Stomach (tissue), 4 donors: ENCODE measurements around the gene AIF1L.

ENCODE experiments used
- EP300 ChIP-seq: sonication (generic); formaldehyde crosslinking; IDR thresholded peaks from one replicate; pipeline ENCODE4 v1.6.1; 2017; ENCODE audit warnings: antibody characterized with exemption
- POLR2AphosphoS5 ChIP-seq, 3 donors: sonication (generic); formaldehyde crosslinking; IDR thresholded peaks; one replicate each; pipeline ENCODE4 v1.6.1; 2016; ENCODE audit warnings: antibody characterized with exemption in 3 of 3

GRCh38 chr9:131085370-131086122, 10.8 kb upstream of the AIF1L start:
- no peak for TF ChIP-seq EP300
- no peak for TF ChIP-seq POLR2AphosphoS5 (IDR thresholded peaks at IDR 0.05)
